H9 (cell line): ENCODE results near the gene SNAPC2. TPM values are rescaled to one million over a fixed set of nuclear protein-coding genes. Genes with fewer than 3 reads are reported as not detected.

Source experiments
- DNase-seq: peaks from one replicate; pipeline ENCODE4 v3.0.0-alpha.2; 2017
- H2AFZ ChIP-seq: one replicate; pipeline ENCODE4 v1.6.1; 2013; ENCODE audit warnings: mild to moderate bottlenecking, low read length, control low read depth, moderate library complexity
- H2AK5ac ChIP-seq: 2 replicates; pipeline ENCODE4 v1.6.1; 2013; ENCODE audit warnings: low read length, control low read depth, mixed read lengths; ENCODE audit not compliant: insufficient read length
- H2BK120ac ChIP-seq: one replicate; pipeline ENCODE4 v1.6.1; 2013; ENCODE audit warnings: low read depth, mild to moderate bottlenecking, low read length, control low read depth, inconsistent platforms; ENCODE audit not compliant: poor library complexity, severe bottlenecking
- H2BK12ac ChIP-seq: 2 replicates; pipeline ENCODE4 v1.6.1; 2013; ENCODE audit warnings: low read length, control low read depth, mixed read lengths, low read depth; ENCODE audit not compliant: insufficient read length
- H2BK15ac ChIP-seq: 2 replicates; pipeline ENCODE4 v1.6.1; 2013; ENCODE audit warnings: low read depth, low read length, control low read depth
- H2BK20ac ChIP-seq: one replicate; pipeline ENCODE4 v1.6.1; 2013; ENCODE audit warnings: low read depth, mild to moderate bottlenecking, low read length, control low read depth, inconsistent platforms; ENCODE audit not compliant: poor library complexity, severe bottlenecking
- H2BK5ac ChIP-seq: 2 replicates; pipeline ENCODE4 v1.6.1; 2013; ENCODE audit warnings: low read length, control low read depth, mixed read lengths; ENCODE audit not compliant: insufficient read length
- H3K14ac ChIP-seq: 2 replicates; pipeline ENCODE4 v1.6.1; 2013; ENCODE audit warnings: low read length, control low read depth; ENCODE audit not compliant: insufficient read depth
- H3K18ac ChIP-seq: 2 replicates; pipeline ENCODE4 v1.6.1; 2013; ENCODE audit warnings: low read depth, mild to moderate bottlenecking, mixed read lengths, low read length, control low read depth; ENCODE audit not compliant: insufficient read length
- H3K23ac ChIP-seq: 2 replicates; pipeline ENCODE4 v1.6.1; 2013; ENCODE audit warnings: low read length, control low read depth, mixed read lengths, low read depth; ENCODE audit not compliant: insufficient read length
- H3K23me2 ChIP-seq: 2 replicates; pipeline ENCODE4 v1.6.1; 2013; ENCODE audit warnings: low read depth, mild to moderate bottlenecking, mixed read lengths, low read length, control low read depth; ENCODE audit not compliant: insufficient read length, poor library complexity, severe bottlenecking
- H3K27ac ChIP-seq: 2 replicates; pipeline ENCODE4 v1.5.1; 2013; ENCODE audit warnings: low read length, control low read depth, mixed read lengths, low read depth; ENCODE audit not compliant: insufficient read length
- H3K27me3 ChIP-seq: 2 replicates; pipeline ENCODE4 v1.6.1; 2013; ENCODE audit warnings: low read length, control low read depth, inconsistent platforms; ENCODE audit not compliant: insufficient read depth
- H3K4ac ChIP-seq: 2 replicates; pipeline ENCODE4 v1.6.1; 2013; ENCODE audit warnings: low read depth, mild to moderate bottlenecking, control low read depth, inconsistent platforms, low read length, moderate library complexity
- H3K4me1 ChIP-seq: 2 replicates; pipeline ENCODE4 v1.6.1; 2013; ENCODE audit warnings: low read length, control low read depth, inconsistent platforms; ENCODE audit not compliant: insufficient read depth
- H3K4me2 ChIP-seq: 2 replicates; pipeline ENCODE4 v1.6.1; 2013; ENCODE audit warnings: low read length, control low read depth, mixed read lengths; ENCODE audit not compliant: insufficient read length, insufficient read depth
- H3K56ac ChIP-seq: 2 replicates; pipeline ENCODE4 v1.6.1; 2013; ENCODE audit warnings: low read depth, mild to moderate bottlenecking, mixed read lengths, low read length, control low read depth; ENCODE audit not compliant: insufficient read length
- H3K79me1 ChIP-seq: 2 replicates; pipeline ENCODE4 v1.6.1; 2013; ENCODE audit warnings: low read depth, mild to moderate bottlenecking, moderate library complexity, low read length, control low read depth, inconsistent platforms; ENCODE audit not compliant: insufficient read depth, poor library complexity, severe bottlenecking
- H3K79me2 ChIP-seq: 2 replicates; pipeline ENCODE4 v1.6.1; 2013; ENCODE audit warnings: low read length, control low read depth, inconsistent platforms; ENCODE audit not compliant: insufficient read depth
- H3K9ac ChIP-seq: 2 replicates; pipeline ENCODE4 v1.6.1; 2013; ENCODE audit warnings: low read length, control low read depth, mixed read lengths; ENCODE audit not compliant: insufficient read length; ENCODE audit errors: extremely low read depth
- H3K9me3 ChIP-seq: one replicate; pipeline ENCODE4 v1.6.1; 2013; ENCODE audit warnings: low read depth, low read length, inconsistent platforms; ENCODE audit not compliant: control insufficient read depth
- H3T11ph ChIP-seq: one replicate; pipeline ENCODE4 v1.6.1; 2013; ENCODE audit warnings: mild to moderate bottlenecking, low read length, control low read depth, inconsistent platforms
- H4K20me1 ChIP-seq: one replicate; pipeline ENCODE4 v1.6.1; 2013; ENCODE audit not compliant: control insufficient read depth, insufficient read length, insufficient read depth
- H4K5ac ChIP-seq: 2 replicates; pipeline ENCODE4 v1.6.1; 2013; ENCODE audit warnings: low read depth, mild to moderate bottlenecking, mixed read lengths, low read length, control low read depth; ENCODE audit not compliant: insufficient read length
- H4K8ac ChIP-seq: replicated peaks from 2 replicates; pipeline ENCODE4 v1.6.1; 2013; ENCODE audit warnings: low read length, control low read depth, mixed read lengths, low read depth; ENCODE audit not compliant: insufficient read length
- H4K91ac ChIP-seq: 2 replicates; pipeline ENCODE4 v1.6.1; 2013; ENCODE audit warnings: low read depth, mild to moderate bottlenecking, moderate library complexity, mixed read lengths, low read length, control low read depth; ENCODE audit not compliant: insufficient read length
- H3K27ac Mint-ChIP-seq, 3 experiments: 2 replicates in 2 of 3; 3 replicates in 1 of 3; pipeline ENCODE4 v1.8.0; 2020 to 2021; ENCODE audit warnings: mixed read lengths in 3 of 3, mild to moderate bottlenecking in 1 of 3, moderate library complexity in 1 of 3
- H3K27me3 Mint-ChIP-seq: 2 replicates; pipeline ENCODE4 v1.8.0; 2021; ENCODE audit warnings: low read depth, mild to moderate bottlenecking, moderate library complexity, mixed read lengths
- H3K36me3 Mint-ChIP-seq, 3 experiments: 2 replicates in 2 of 3; 3 replicates in 1 of 3; pipeline ENCODE4 v1.8.0; 2020 to 2021; ENCODE audit warnings: low read depth in 3 of 3, mixed read lengths in 3 of 3; ENCODE audit not compliant: insufficient read depth in 1 of 3
- H3K4me1 Mint-ChIP-seq, 2 experiments: 2 replicates each; pipeline ENCODE4 v1.8.0; 2020; ENCODE audit warnings: mixed read lengths in 2 of 2
- H3K4me3 Mint-ChIP-seq, 2 experiments: 2 replicates in 1 of 2; 3 replicates in 1 of 2; pipeline ENCODE4 v1.8.0; 2020 to 2021; ENCODE audit warnings: mild to moderate bottlenecking in 2 of 2, mixed read lengths in 2 of 2, moderate library complexity in 1 of 2
- H3K9me3 Mint-ChIP-seq, 2 experiments: 2 replicates in 1 of 2; 3 replicates in 1 of 2; pipeline ENCODE4 v1.8.0; 2020; ENCODE audit warnings: mild to moderate bottlenecking in 2 of 2, mixed read lengths in 2 of 2, moderate library complexity in 1 of 2
- WGBS: extraction: QIAGEN DNeasy Blood & Tissue Kit; methylation state at CpG from one replicate; pipeline ENCODE4 v1.1.7; 2013; ENCODE audit warnings: missing lambda C conversion rate, low lambda C conversion rate, mixed read lengths; ENCODE audit not compliant: insufficient read length; ENCODE audit errors: extremely low coverage; 5-methylcytosine and 5-hydroxymethylcytosine counted together
- total RNA-seq: library from RNA; stranded (reverse); gene quantifications from 2 replicates; pipeline ENCODE4 v1.2.1, GENCODE V29; 2021
- TF ChIP-seq, protein P1 (sequence below): fragments of 200-600 bp; sonication (generic); conservative IDR thresholded peaks from 3 replicates; pipeline ENCODE4 v1.8.0; 2021; ENCODE audit warnings: antibody characterized with exemption, mild to moderate bottlenecking

Gene SNAPC2
- total RNA-seq, 1 experiment from 2014 or later, result 17.8 TPM

DNA sequence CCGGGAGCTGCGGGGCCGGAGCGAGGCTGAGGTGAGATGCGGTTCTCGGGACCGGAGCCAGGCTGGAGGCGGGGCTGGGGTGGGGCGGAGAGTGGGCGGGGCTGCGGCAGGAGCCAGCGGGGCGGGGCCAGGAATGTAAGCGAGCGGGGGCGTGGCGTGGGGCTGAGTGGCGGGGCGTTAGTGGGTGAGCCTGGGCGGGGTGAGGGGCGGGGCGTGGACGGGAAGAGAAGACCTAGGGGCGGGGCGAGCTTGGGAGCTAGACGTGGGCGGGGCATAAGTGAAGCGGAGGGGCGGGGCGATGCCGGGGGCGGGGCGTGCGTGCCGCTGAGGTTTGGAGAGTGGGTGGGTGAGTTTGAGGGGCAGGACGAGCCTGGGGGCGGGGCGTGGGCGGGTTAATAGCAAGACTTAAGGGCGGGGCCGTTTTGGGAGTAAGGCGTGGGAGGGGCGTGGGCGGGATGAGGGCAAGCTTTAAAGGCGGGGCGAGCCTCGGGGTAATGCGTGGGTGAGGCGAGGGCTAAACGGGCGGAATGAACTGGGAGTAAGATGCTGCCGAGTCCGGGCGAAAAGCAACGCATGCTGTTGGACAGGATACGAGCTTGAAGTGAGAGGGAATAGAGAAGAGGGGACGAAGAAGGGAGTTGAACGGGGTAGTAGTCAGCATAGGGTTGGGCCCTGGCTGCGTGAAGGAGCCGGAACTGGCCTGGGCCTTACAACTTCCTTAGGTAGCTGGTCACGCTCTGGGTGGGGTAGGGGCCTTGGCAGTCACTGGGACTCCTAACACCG lies 572 bp downstream of the SNAPC2 start:
- TF ChIP-seq, protein P1, sequence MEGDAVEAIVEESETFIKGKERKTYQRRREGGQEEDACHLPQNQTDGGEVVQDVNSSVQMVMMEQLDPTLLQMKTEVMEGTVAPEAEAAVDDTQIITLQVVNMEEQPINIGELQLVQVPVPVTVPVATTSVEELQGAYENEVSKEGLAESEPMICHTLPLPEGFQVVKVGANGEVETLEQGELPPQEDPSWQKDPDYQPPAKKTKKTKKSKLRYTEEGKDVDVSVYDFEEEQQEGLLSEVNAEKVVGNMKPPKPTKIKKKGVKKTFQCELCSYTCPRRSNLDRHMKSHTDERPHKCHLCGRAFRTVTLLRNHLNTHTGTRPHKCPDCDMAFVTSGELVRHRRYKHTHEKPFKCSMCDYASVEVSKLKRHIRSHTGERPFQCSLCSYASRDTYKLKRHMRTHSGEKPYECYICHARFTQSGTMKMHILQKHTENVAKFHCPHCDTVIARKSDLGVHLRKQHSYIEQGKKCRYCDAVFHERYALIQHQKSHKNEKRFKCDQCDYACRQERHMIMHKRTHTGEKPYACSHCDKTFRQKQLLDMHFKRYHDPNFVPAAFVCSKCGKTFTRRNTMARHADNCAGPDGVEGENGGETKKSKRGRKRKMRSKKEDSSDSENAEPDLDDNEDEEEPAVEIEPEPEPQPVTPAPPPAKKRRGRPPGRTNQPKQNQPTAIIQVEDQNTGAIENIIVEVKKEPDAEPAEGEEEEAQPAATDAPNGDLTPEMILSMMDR, result no peak
- Mint-ChIP-seq H3K9me3 (no peaks in the 10 kb centered on the region; a peak in 1 of 5 replicates), H3K36me3 (peaks cover 7 to 13% (median 12%) of the 10 kb centered on the region in 3 experiments; a peak in 5 of 7 replicates), H3K4me3 (peak overlapping the region; percentile 67 to 84), H3K27me3 (peaks cover 37% of the 10 kb centered on the region), H3K27ac (peak overlapping the region in 2 of 3 experiments; percentile 89 to 95; a peak in 4 of 7 replicates), H3K4me1 (peaks cover 19 to 26% of the 10 kb centered on the region in 2 experiments)
- Histone ChIP-seq H3K9me3 (no peaks in the 10 kb centered on the region), H3K4ac (no peak overlapping the region), H2BK20ac (no peak overlapping the region), H4K91ac (no peak overlapping the region), H3K79me1 (no peaks in the 10 kb centered on the region), H3K4me1 (no peaks in the 10 kb centered on the region), H2BK12ac (no peak overlapping the region), H2BK120ac (no peak overlapping the region), H4K5ac (no peak overlapping the region), H3K23ac (no peak overlapping the region), H3K4me2 (peak overlapping the region; percentile 63), H3K79me2 (no peaks in the 10 kb centered on the region), H3K18ac (peak overlapping the region; percentile 12), H2BK15ac (no peak overlapping the region), H3K23me2 (peaks cover 17% of the 10 kb centered on the region), H3K9ac (no peak overlapping the region), H3K14ac (no peak overlapping the region; the same call in 1 of the 2 replicates), H2AFZ (no peak overlapping the region), H2AK5ac (no peak overlapping the region), H4K8ac (no peak overlapping the region), H4K20me1 (no peaks in the 10 kb centered on the region), H3K27me3 (peaks cover 11% of the 10 kb centered on the region; the same call in 1 of the 2 replicates), H2BK5ac (no peak overlapping the region), H3K27ac (no peak overlapping the region), H3K56ac (no peak overlapping the region), H3T11ph (no peak overlapping the region)
- DNase-seq, result peak; percentile 97
- no CpG with 5 or more reads among the region's 62 CpGs for WGBS
